Measurements from ENCODE around the gene TNS3. TPM values are rescaled to one million over a fixed set of nuclear protein-coding genes. Genes with fewer than 3 reads are reported as not detected.

Gene TNS3
- total and polyA plus RNA-seq, 2 of the 13 experiments (the other 11 are each of a cell fraction or from before 2014, with no cell fraction given): 52.9 to 55.7 TPM

GRCh38 chr7:47268851-47269836, 312.8 kb downstream of the TNS3 start (continued):
- no peak for TF ChIP-seq ELK4 (CRISPR knock-in tag; IDR thresholded peaks at IDR 0.05; ENCODE audit: borderline replicate concordance)
- TF ChIP-seq HDAC2 (CRISPR knock-in tag; IDR thresholded peaks at IDR 0.05): no peak
- no peak for TF ChIP-seq ZNF143 (CRISPR knock-in tag; IDR thresholded peaks at IDR 0.05)
- no peak for TF ChIP-seq AHDC1 (CRISPR knock-in tag; IDR thresholded peaks at IDR 0.05; ENCODE audit: borderline replicate concordance)
- TF ChIP-seq MATR3 (CRISPR knock-in tag; IDR thresholded peaks at IDR 0.05): no peak
- TF ChIP-seq MIXL1 (CRISPR knock-in tag; IDR thresholded peaks at IDR 0.05): no peak
- no peak for TF ChIP-seq AFF4 (CRISPR knock-in tag; IDR thresholded peaks at IDR 0.05)

Measured in HepG2 (cell line).